SK-N-MC (cell line): ENCODE results near the gene ELMOD3.

Experiments used
- EZH2 ChIP-seq: fragments of 200-600 bp; sonication (generic); IDR thresholded peaks from one replicate; pipeline ENCODE4 v1.6.1; 2017; ENCODE audit warnings: antibody characterized with exemption
- POLR2AphosphoS5 ChIP-seq: IDR thresholded peaks from 2 replicates; pipeline ENCODE4 v1.6.1; 2012; ENCODE audit warnings: mild to moderate bottlenecking, low read depth, low read length, borderline replicate concordance

DNA sequence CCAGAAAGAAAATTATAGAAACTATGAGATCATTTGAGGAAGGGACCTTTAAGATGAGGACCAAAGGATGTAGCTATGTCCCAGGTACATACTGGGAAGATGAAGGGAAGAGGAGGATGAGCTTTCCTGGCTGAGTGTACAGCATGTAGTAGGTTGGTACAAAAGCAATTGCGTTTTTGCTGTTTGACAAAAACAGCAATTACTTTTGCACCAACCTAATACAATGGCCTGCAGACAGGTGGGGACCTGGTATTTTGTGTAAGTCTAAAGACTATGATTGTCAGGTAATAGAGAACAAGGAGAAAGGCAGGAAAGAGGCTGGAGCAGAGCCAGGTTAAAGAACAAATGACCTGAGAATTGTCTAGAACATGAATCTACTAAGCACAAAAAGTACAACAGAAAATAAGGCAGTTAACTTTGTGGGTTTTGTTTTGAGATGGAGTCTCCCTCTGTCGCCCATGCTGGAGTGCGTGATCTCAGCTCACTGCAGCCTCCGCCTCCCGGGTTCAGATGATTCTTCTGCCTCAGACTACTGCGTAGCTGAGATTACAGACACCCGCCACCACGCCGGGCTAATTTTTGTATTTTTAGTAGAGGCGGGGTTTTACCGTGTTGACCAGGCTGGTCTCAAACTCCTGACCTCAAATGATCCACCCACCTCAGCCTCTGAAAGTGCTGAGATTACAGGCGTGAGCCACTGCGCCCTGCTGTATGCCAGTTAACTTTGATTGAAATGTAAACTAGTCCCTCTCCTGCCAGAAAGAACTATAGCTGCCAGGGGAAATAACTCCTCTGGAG is 23.5 kb upstream of the ELMOD3 start:
- no peak for TF ChIP-seq EZH2
- no peak for TF ChIP-seq POLR2AphosphoS5
